A549 treated with Mapracorat at 1 μM for 4 hours (cell line): ENCODE results near the gene CPZ. TPM values are rescaled to one million over a fixed set of nuclear protein-coding genes. Genes with fewer than 3 reads are reported as not detected.

Experiments used
- total RNA-seq: library from RNA; stranded (reverse); fragments of 200-300 nt; extraction: Qiagen RNA extraction; gene quantifications from 5 replicates; pipeline ENCODE4 v1.2.3, GENCODE V29; 2022

CPZ gene
- total RNA-seq: 0.17 to 0.41 TPM (median 0.37 TPM) in 5 replicates

GRCh38 chr4:8592366-8593263 is at the start of gene CPZ:
CPZ (plus strand) TSS chr4:8592765; CDS start chr4:8592834, 69 bp downstream.

GRCh38 chr4:8580321-8581093 is 12.1 kb upstream of the CPZ start, which contains the start of gene GPR78:
GPR78 (plus strand) TSS chr4:8580392; CDS start chr4:8580983, 591 bp downstream.

Other genes with a start within 250 kb of the CPZ start
- 6.6 to 10.8 TPM (median 9.7 TPM) in 5 replicates for gene ACOX3, start 152.0 kb upstream of the CPZ start, total RNA-seq
- gene TRMT44, start 152.0 kb upstream of the CPZ start, total RNA-seq: 5.7 to 7.7 TPM (median 5.9 TPM) in 5 replicates
- 0.07 TPM in 1 of 5 replicates, not detected in the others for gene GPR78, start 12.4 kb upstream of the CPZ start, total RNA-seq